ENCODE measurements around the gene AKAP13.
A peak's percentile ranks its signal among the peaks of the same experiment; 100 is the strongest.

Gene AKAP13

GRCh38 chr15:85381850-85382751 lies 1.7 kb downstream of the AKAP13 start:
- no peak for DNase-seq
- in situ Hi-C loops (cut with MboI; ENCODE audit: low pct_unique_long_range_greater_than_20kb, low sequenced_read_pairs) = no loop called here

DNA sequence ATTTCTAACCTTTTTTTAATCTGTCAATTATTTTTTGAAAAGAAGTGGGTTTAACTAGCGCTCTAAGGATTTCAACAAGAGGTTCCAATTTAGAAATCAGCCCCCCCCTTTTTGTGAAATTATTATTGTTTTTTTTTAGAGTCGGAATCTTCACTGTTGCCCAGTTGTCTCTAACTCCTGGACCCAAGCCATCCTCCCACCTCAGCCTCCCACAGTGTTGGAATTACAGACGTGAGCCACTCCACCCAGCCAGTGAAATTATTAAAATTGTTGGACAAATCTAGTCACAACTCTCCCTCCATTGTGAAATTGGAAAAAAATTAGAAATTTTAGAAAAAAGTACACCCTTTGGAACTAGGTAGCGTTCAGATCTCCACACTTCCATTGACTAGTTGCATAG lies 2.5 kb downstream of the AKAP13 start:
- in situ Hi-C loops (cut with MboI; ENCODE audit: low pct_unique_long_range_greater_than_20kb, low sequenced_read_pairs) = no loop called here
- no peak for DNase-seq

DNA sequence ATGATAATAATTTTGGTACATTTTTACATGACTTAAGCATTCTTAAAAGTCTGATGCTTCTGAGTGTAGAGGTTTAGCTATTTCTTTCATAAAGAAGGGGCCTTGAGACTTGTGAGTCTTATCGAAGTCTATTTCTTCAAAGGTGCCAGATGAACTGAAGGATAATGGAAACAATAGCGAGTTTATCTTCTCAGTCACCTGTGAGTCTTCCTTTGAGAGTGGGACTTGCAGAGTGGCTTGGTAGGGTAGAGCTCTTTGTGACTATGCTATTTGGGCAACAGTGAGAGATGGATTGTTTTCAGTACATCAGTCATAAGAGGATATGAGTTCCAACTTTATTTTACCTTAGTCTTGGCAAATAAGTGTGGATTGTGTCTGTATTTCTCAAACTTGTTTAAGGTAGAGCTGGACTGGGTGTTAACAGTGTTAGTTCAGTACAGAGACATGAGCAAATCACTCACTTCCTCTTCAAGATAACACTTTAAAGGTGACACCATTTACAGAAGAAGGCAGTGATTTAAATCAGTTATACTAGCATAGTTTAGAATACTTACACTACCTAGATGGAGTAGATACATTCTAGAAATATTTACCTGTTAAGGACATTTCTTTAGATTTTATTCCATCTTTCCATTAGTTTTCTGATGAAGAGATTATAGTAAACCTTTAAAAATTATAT lies 3.2 kb downstream of the AKAP13 start:
- in situ Hi-C loops (cut with MboI; ENCODE audit: low pct_unique_long_range_greater_than_20kb, low sequenced_read_pairs) = no loop called here
- no peak for DNase-seq

- in situ Hi-C loops (cut with MboI; ENCODE audit: low pct_unique_long_range_greater_than_20kb, low sequenced_read_pairs) = no loop called here
Measured at GRCh38 chr15:85386261-85386660, 5.9 kb downstream of the AKAP13 start.

DNA sequence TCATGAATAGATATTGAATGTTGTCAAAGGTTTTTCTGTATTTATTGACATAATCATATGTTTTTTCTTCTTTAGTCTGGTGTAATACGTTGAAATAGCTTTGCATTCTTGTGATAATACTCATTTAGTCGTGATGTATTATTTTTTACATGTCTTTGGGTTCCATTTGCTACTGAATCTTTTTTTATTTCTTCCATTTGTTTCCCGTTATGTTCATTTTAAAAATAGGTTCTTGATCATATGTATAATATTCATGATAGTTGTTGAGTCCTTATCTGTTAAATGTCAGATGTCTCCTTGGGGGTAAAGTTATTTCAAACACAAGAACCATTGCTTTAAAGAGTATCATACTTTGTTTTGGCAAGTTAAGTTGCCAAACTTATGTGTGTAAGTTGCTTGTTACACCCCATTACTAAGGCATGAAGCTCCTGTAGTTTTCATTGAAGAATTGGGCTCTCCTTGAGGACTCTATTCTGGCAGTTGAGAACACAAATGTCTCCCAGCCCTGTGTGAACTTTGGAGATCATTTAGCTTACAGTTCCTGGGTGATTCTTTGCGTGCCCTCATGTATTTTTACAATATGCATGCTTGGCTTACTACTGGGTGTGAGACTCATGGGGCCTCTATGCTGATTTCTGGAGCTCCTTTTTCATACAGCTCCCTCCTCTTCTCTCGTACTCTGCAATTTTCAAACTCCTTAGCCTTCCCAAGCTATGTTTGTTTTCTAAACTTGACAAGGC lies 8.3 kb downstream of the AKAP13 start:
- DNase-seq = no peak
- in situ Hi-C loops (cut with MboI; ENCODE audit: low pct_unique_long_range_greater_than_20kb, low sequenced_read_pairs) = no loop called here

More at GRCh38 chr15:85386261-85386660, 5.9 kb downstream of the AKAP13 start:
- no peak for DNase-seq

- DNase-seq = no peak
- in situ Hi-C loops (cut with MboI; ENCODE audit: low pct_unique_long_range_greater_than_20kb, low sequenced_read_pairs) = no loop called here
Measured at GRCh38 chr15:85389306-85389650, 8.9 kb downstream of the AKAP13 start.

- DNase-seq = no peak
- in situ Hi-C loops (cut with MboI; ENCODE audit: low pct_unique_long_range_greater_than_20kb, low sequenced_read_pairs) = no loop called here
Measured at GRCh38 chr15:85389772-85390171, 9.4 kb downstream of the AKAP13 start.

DNA sequence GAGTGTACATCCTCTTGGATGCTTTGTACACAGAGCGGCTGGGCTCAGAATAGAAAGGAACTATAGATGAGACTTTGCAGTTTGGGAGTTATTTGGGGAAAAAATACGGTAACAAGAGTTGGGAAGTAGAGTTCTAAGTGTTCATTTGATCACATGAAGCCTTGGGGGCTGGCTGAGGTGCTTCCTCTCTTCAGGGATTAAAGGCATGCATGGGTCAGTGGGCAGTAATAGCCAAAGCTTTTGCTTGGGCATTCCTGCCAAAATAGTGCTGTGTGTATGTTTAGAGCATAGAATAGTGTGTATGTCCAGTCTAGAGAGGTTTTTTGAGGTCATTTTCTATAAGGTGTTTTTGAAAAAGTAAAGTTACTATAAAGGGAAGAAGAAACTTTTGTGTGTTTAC lies 12.8 kb downstream of the AKAP13 start:
- DNase-seq = no peak
- in situ Hi-C loops (cut with MboI; ENCODE audit: low pct_unique_long_range_greater_than_20kb, low sequenced_read_pairs) = no loop called here

GRCh38 chr15:85394554-85395333 lies 14.3 kb downstream of the AKAP13 start:
- DNase-seq = no peak
- in situ Hi-C loops (cut with MboI; ENCODE audit: low pct_unique_long_range_greater_than_20kb, low sequenced_read_pairs) = no loop called here

GRCh38 chr15:85396554-85396953 lies 16.2 kb downstream of the AKAP13 start:
- in situ Hi-C loops (cut with MboI; ENCODE audit: low pct_unique_long_range_greater_than_20kb, low sequenced_read_pairs) = no loop called here
- DNase-seq = no peak

DNA sequence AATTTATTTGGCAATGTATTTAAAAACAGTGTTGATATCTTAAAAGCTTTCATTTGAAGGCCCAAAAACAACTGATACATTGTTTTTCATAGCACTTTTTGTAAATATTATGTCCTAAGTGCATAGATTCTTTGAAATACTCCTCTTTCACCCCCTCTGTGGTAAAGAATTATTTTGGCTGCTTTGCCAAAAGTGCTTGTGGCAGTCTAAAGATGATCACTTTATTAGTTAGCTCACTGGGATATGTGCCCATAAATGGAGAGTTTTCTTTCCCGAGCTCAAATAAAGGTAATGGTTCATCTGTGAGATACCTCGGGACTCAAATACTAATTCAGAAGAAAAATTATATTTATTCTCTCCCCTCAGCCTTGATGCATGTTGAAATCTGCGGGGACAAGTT lies 16.7 kb downstream of the AKAP13 start:
- DNase-seq = no peak
- in situ Hi-C loops (cut with MboI; ENCODE audit: low pct_unique_long_range_greater_than_20kb, low sequenced_read_pairs) = no loop called here

GRCh38 chr15:85397926-85398325 lies 17.5 kb downstream of the AKAP13 start:
- in situ Hi-C loops (cut with MboI; ENCODE audit: low pct_unique_long_range_greater_than_20kb, low sequenced_read_pairs) = no loop called here
- DNase-seq = no peak

DNA sequence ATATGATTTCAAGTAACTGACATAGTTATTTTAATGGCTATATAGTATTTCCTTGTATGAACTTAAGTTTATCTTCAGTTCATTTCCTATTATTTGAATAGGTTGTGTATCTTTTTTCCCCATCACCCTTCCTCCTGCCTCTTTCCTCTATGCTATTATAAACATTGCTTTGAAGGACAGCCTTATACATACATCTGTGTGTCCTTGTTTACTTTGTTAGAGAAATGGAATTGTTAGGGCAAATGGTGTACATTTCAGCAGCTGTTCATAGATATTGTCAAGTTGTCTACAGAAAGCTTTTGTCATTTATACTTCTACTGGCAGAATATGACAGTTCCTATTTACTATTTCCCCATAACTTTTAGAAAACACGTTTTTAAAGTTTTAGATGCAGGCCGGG lies 18.4 kb downstream of the AKAP13 start:
- in situ Hi-C loops (cut with MboI; ENCODE audit: low pct_unique_long_range_greater_than_20kb, low sequenced_read_pairs) = no loop called here

GRCh38 chr15:85399627-85400026 lies 19.2 kb downstream of the AKAP13 start:
- DNase-seq = no peak
- in situ Hi-C loops (cut with MboI; ENCODE audit: low pct_unique_long_range_greater_than_20kb, low sequenced_read_pairs) = no loop called here

More for the DNA sequence above, 18.4 kb downstream of the AKAP13 start:
- no peak for DNase-seq

- in situ Hi-C loops (cut with MboI; ENCODE audit: low pct_unique_long_range_greater_than_20kb, low sequenced_read_pairs) = no loop called here
- DNase-seq = no peak
Measured at GRCh38 chr15:85400606-85401005, 20.2 kb downstream of the AKAP13 start.

GRCh38 chr15:85401108-85401774 lies 20.8 kb downstream of the AKAP13 start:
- no peak for DNase-seq
- in situ Hi-C loops (cut with MboI; ENCODE audit: low pct_unique_long_range_greater_than_20kb, low sequenced_read_pairs) = no loop called here

DNA sequence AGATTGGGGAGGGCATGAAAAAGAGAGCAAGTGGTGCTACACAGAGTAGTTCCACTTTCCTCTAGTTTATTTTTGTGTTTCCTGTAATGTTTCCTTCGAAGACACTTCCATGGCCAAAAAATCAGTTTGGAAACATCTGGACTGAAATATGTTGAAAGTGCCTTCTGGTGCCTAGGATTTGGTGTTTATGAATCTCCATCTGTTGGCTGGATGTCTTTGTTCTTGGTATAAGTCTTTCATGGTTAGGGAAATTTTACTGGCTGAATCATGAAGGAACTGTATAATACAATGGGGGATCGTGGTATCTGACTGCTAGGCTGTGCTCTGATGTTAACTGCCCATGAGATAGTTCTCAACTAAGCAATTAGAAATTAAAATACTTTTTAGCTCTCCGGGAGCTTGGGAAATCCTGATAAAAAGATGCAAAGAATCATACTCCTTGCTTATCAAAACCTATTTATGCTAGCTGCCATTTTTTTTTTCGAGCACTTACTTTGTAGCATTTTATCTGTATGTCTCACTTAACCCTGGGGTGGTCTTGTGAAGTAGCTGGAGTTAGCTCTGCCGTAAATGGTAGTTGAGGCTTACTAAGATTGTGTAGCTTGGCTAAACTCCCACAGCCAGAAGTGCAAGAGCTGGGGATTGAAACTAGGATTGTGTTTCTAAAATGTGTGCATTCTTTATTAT lies 21.9 kb downstream of the AKAP13 start:
- in situ Hi-C loops (cut with MboI; ENCODE audit: low pct_unique_long_range_greater_than_20kb, low sequenced_read_pairs) = no loop called here
- DNase-seq = peak; percentile 66

GRCh38 chr15:85403745-85404144 lies 23.3 kb downstream of the AKAP13 start:
- in situ Hi-C loops (cut with MboI; ENCODE audit: low pct_unique_long_range_greater_than_20kb, low sequenced_read_pairs) = no loop called here
- no peak for DNase-seq

Data from KBM-7 (cell line).